SK-N-SH treated with all-trans-retinoic acid at 6 μM for 48 hours (cell line): ENCODE measurements around the gene PKNOX2.

ENCODE experiments used
- ATAC-seq: fragments of 200-7000 bp; cut with Tn5 transposase; 3 replicates; pipeline ENCODE4 v1.9.1; 2020; ENCODE audit warnings: mild to moderate bottlenecking, moderate library complexity
- ARNTL ChIP-seq: fragments of 450-650 bp; formaldehyde crosslinking; IDR thresholded peaks from 2 replicates; pipeline ENCODE4 v1.5.0; 2020; ENCODE audit warnings: low read depth, mild to moderate bottlenecking, moderate library complexity, borderline replicate concordance
- BACH2 ChIP-seq: fragments of 250-450 bp; sonication (Bioruptor Pico); IDR thresholded peaks from 2 replicates; pipeline ENCODE4 v1.9.0; 2021; ENCODE audit warnings: mild to moderate bottlenecking, borderline replicate concordance
- CSRNP3 ChIP-seq: fragments of 250-450 bp; sonication (Bioruptor Pico); IDR thresholded peaks from 2 replicates; pipeline ENCODE4 v1.5.1; 2021; ENCODE audit warnings: mild to moderate bottlenecking, moderate library complexity
- ESRRG ChIP-seq: fragments of 250-450 bp; sonication (Bioruptor Pico); IDR thresholded peaks from 2 replicates; pipeline ENCODE4 v1.6.1; 2021; ENCODE audit warnings: mild to moderate bottlenecking
- GLIS3 ChIP-seq: fragments of 250-450 bp; sonication (Bioruptor Pico); IDR thresholded peaks from 2 replicates; pipeline ENCODE4 v1.5.0; 2020; ENCODE audit warnings: mild to moderate bottlenecking, moderate library complexity
- ISL1 ChIP-seq: fragments of 250-450 bp; sonication (Bioruptor Pico); IDR thresholded peaks from 2 replicates; pipeline ENCODE4 v2.1.2; 2022; ENCODE audit warnings: mild to moderate bottlenecking, moderate library complexity
- PATZ1 ChIP-seq: fragments of 250-450 bp; sonication (Bioruptor Pico); IDR thresholded peaks from 2 replicates; pipeline ENCODE4 v1.8.0; 2020; ENCODE audit warnings: mild to moderate bottlenecking, moderate library complexity, borderline replicate concordance
- POU6F1 ChIP-seq: fragments of 250-450 bp; sonication (Bioruptor Pico); IDR thresholded peaks from 2 replicates; pipeline ENCODE4 v1.8.0; 2021; ENCODE audit warnings: low read depth, mild to moderate bottlenecking, moderate library complexity, borderline replicate concordance
- PPARA ChIP-seq: fragments of 250-450 bp; sonication (Bioruptor Pico); IDR thresholded peaks from 2 replicates; pipeline ENCODE4 v1.5.0; 2020; ENCODE audit warnings: mild to moderate bottlenecking, borderline replicate concordance
- RARB ChIP-seq: fragments of 250-450 bp; sonication (Bioruptor Pico); IDR thresholded peaks from 2 replicates; pipeline ENCODE4 v1.8.0; 2021; ENCODE audit warnings: mild to moderate bottlenecking, moderate library complexity
- SNAI2 ChIP-seq: fragments of 250-450 bp; sonication (Bioruptor Pico); IDR thresholded peaks from 2 replicates; pipeline ENCODE4 v1.5.0; 2020; ENCODE audit warnings: mild to moderate bottlenecking, moderate library complexity
- TCF4 ChIP-seq: fragments of 250-450 bp; sonication (Bioruptor Pico); IDR thresholded peaks from 2 replicates; pipeline ENCODE4 v1.8.0; 2021; ENCODE audit warnings: mild to moderate bottlenecking, moderate library complexity, borderline replicate concordance
- TOX ChIP-seq: fragments of 250-450 bp; sonication (Bioruptor Pico); IDR thresholded peaks from 2 replicates; pipeline ENCODE4 v1.8.0; 2021; ENCODE audit warnings: mild to moderate bottlenecking, moderate library complexity, borderline replicate concordance
- TSHZ2 ChIP-seq: fragments of 250-450 bp; sonication (Bioruptor Pico); IDR thresholded peaks from 2 replicates; pipeline ENCODE4 v1.5.0; 2020; ENCODE audit warnings: mild to moderate bottlenecking, moderate library complexity
- ZC3H10 ChIP-seq: fragments of 250-450 bp; sonication (Bioruptor Pico); IDR thresholded peaks from 2 replicates; pipeline ENCODE4 v1.5.1; 2021; ENCODE audit warnings: mild to moderate bottlenecking, moderate library complexity
- ZFP3 ChIP-seq: fragments of 250-450 bp; sonication (Bioruptor Pico); IDR thresholded peaks from 2 replicates; pipeline ENCODE4 v1.5.0; 2020; ENCODE audit warnings: mild to moderate bottlenecking, moderate library complexity
- ZFP30 ChIP-seq: fragments of 450-650 bp; formaldehyde crosslinking; IDR thresholded peaks from 2 replicates; pipeline ENCODE4 v1.5.0; 2022; ENCODE audit warnings: mild to moderate bottlenecking, moderate library complexity
- ZNF565 ChIP-seq: fragments of 450-650 bp; formaldehyde crosslinking; conservative IDR thresholded peaks from 2 replicates; pipeline ENCODE4 v1.5.0; 2020; ENCODE audit warnings: low read depth, mild to moderate bottlenecking, moderate library complexity
- ZNF70 ChIP-seq: fragments of 450-650 bp; formaldehyde crosslinking; IDR thresholded peaks from 2 replicates; pipeline ENCODE4 v1.5.0; 2020; ENCODE audit warnings: mild to moderate bottlenecking, moderate library complexity
- ZNF8 ChIP-seq: fragments of 450-650 bp; formaldehyde crosslinking; IDR thresholded peaks from 2 replicates; pipeline ENCODE4 v1.5.0; 2020; ENCODE audit warnings: mild to moderate bottlenecking, moderate library complexity

The PKNOX2 gene

DNA sequence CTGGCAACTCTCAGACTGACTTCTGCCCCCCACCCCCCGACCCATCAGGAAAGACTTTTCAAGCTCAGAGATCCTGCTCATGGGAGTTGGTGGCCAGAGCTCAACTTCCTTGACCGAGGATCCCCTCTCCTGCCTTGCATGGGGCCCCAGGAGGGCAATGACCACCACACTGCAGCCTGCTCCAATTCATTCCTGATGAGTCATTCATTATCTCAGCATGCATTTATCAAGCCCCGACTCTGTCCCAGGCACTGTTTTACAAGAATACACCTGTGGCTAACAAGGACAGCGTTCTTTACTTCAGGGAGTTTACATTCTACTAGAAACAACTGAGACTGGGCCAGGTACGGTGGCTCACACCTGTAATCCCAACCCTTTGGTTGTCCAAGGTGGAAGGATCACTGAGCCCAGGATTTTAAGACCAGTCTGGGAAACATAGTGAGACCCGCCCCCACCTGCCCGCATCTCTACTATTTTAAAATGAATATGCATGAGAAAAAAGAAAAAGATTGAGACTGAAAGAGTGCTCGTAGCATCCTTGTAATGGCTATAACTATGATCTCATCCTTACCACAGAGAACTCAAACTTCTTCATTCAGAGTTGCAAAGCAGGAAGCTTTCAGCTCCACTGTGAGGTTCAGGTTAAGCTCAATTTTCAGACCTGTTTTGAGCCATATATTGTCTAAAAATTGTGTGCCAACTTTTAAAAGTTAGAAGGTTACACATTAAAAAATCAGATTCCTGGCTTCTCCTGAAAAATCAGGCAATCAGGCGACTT, 271.1 kb downstream of the PKNOX2 start:
- ATAC-seq: no peak

GRCh38 chr11:125441648-125442410, 277.3 kb downstream of the PKNOX2 start:
- no peak for ATAC-seq
- TF ChIP-seq POU6F1 (CRISPR knock-in tag) (no peak), ISL1 (CRISPR knock-in tag) (no peak), ZNF8 (CRISPR knock-in tag) (no peak), TOX (CRISPR knock-in tag) (no peak), TSHZ2 (CRISPR knock-in tag) (no peak)

More for the DNA sequence above, 271.1 kb downstream of the PKNOX2 start:
- no peak for TF ChIP-seq ZFP30
- TF ChIP-seq TCF4 (CRISPR knock-in tag): no peak
- no peak for TF ChIP-seq PATZ1 (CRISPR knock-in tag)
- TF ChIP-seq GLIS3 (CRISPR knock-in tag): no peak
- TF ChIP-seq BACH2 (CRISPR knock-in tag): no peak
- no peak for TF ChIP-seq ZC3H10 (CRISPR knock-in tag)
- no peak for TF ChIP-seq POU6F1 (CRISPR knock-in tag)
- no peak for TF ChIP-seq RARB (CRISPR knock-in tag)
- no peak for TF ChIP-seq ISL1 (CRISPR knock-in tag)
- no peak for TF ChIP-seq PPARA (CRISPR knock-in tag)
- TF ChIP-seq TOX (CRISPR knock-in tag): no peak
- TF ChIP-seq CSRNP3: no peak
- TF ChIP-seq ZNF8 (CRISPR knock-in tag): no peak
- no peak for TF ChIP-seq ZNF565 (CRISPR knock-in tag)
- TF ChIP-seq ZNF70 (CRISPR knock-in tag): no peak
- TF ChIP-seq TSHZ2 (CRISPR knock-in tag): no peak
- no peak for TF ChIP-seq ZFP3 (CRISPR knock-in tag)
- no peak for TF ChIP-seq ARNTL (CRISPR knock-in tag)
- TF ChIP-seq ESRRG (CRISPR knock-in tag): no peak
- TF ChIP-seq SNAI2 (CRISPR knock-in tag): no peak
